Heart left ventricle (tissue), 16 donors: ENCODE results near the gene PI4KA. TPM values are rescaled to one million over a fixed set of nuclear protein-coding genes. Genes with fewer than 3 reads are reported as not detected.
"Not testable (repeated sequence)": the region's sequence is repeated elsewhere in the genome, so short reads cannot be mapped to it uniquely, and the experiment has no call there.

Source experiments
- ATAC-seq, 4 donors: fragments of 200-7000 bp; cut with Tn5 transposase; one replicate each; pipeline ENCODE4 v1.9.1; 2020 to 2022; ENCODE audit warnings: moderate library complexity in 4 of 4, mild to moderate bottlenecking in 3 of 4, moderate number of reproducible peaks in 1 of 4
- DNase-seq, 5 donors: peaks; one replicate each; pipeline ENCODE4 v3.0.0-alpha.2; 2020
- H3K27ac ChIP-seq, 12 donors: fragments of 200-600 bp; sonication (generic) in 4 of 12; one replicate each; pipeline versions ENCODE4 v1.5.0 to v1.8.0; 2016 to 2022; ENCODE audit warnings: mild to moderate bottlenecking in 2 of 12
- H3K27me3 ChIP-seq, 9 donors: fragments of 200-600 bp; sonication (generic) in 2 of 9; one replicate each; pipeline versions ENCODE4 v1.5.1 to v1.8.0; 2016 to 2022; ENCODE audit warnings: mild to moderate bottlenecking in 3 of 9
- H3K36me3 ChIP-seq, 9 donors: fragments of 200-600 bp; sonication (generic) in 2 of 9; one replicate each; pipeline versions ENCODE4 v1.5.0 to v1.8.0; 2018 to 2022; ENCODE audit warnings: mild to moderate bottlenecking in 2 of 9
- H3K4me1 ChIP-seq, 12 donors: fragments of 200-600 bp; sonication (generic) in 4 of 12; one replicate each; pipeline versions ENCODE4 v1.5.0 to v1.8.0; 2016 to 2022; ENCODE audit warnings: mild to moderate bottlenecking in 3 of 12
- H3K4me3 ChIP-seq, 12 donors: fragments of 200-600 bp; sonication (generic) in 4 of 12; one replicate each; pipeline versions ENCODE4 v1.5.0 to v1.8.0; 2017 to 2022; ENCODE audit warnings: mild to moderate bottlenecking in 9 of 12, moderate library complexity in 4 of 12
- H3K9me3 ChIP-seq, 12 donors: fragments of 200-600 bp; sonication (generic) in 4 of 12; one replicate each; pipeline versions ENCODE4 v1.5.0 to v1.8.0; 2016 to 2022; ENCODE audit warnings: mild to moderate bottlenecking in 1 of 12
- CTCF ChIP-seq, 12 donors: fragments of 200-600 bp; sonication (generic) in 4 of 12; IDR thresholded peaks; one replicate each; pipeline versions ENCODE4 v1.5.0 to v1.8.0; 2018 to 2022; ENCODE audit warnings: antibody characterized with exemption in 12 of 12, mild to moderate bottlenecking in 5 of 12
- POLR2A ChIP-seq, 2 donors: fragments of 450-650 bp; IDR thresholded peaks; one replicate each; pipeline ENCODE4 v1.6.1; 2017; ENCODE audit warnings: antibody characterized with exemption in 2 of 2, mild to moderate bottlenecking in 2 of 2, moderate library complexity in 2 of 2
- WGBS, 4 donors: extraction: QIAGEN DNeasy Blood & Tissue Kit in 2 of 4; methylation state at CpG; one replicate each; pipeline versions ENCODE4 v1.1.5 to v1.1.7; 2013 to 2018; 5-methylcytosine and 5-hydroxymethylcytosine counted together
- intact Hi-C, 10 donors: fragments of 100-400 bp; cut with DNase I; formaldehyde crosslinking; loops; one replicate each; pipeline versions ENCODE4 v1.11.1 to v1.14.2; 2022
- polyA plus RNA-seq, 2 donors: library from polyadenylated mRNA; stranded (reverse); fragments of 200-250 nt; gene quantifications; one replicate each; pipeline ENCODE4 v1.2.3, GENCODE V29; 2013
- total RNA-seq, 9 donors: library from RNA; depleted of rRNA in 2 of 9; stranded (reverse); fragments of >200 nt in 2 of 9; fragmentation: NEBNext Ultra II Directional in 3 of 9; extraction: Animal tissue kit (Norgen Biotek cat#: 25700) in 3 of 9; gene quantifications; one replicate each; pipeline versions ENCODE4 v1.1.0 to v1.2.4, GENCODE V29; 2016 to 2023
- donor health status: ischemic (EF 13 %, LVEDD 7.1; RV severe dilation, severe dysfunction).
- donor health status: healthy with polysubstance abuse.
- donor health status: DM: no; HTN: yes; CAD: no.
- donor health status: DM: no; HTN: no; CAD: no.
- donor health status: ischemic (EF 25% LVEDD 6.9; RV normal size, moderate dysfunction).
- donor health status: ischemic (EF 25% LVEDD 5.7; RV mildly dilated, moderate dysfunction).
- donor health status: healthy.
- donor health status: DM: yes; HTN: yes; CAD: no.
- donor health status: ischemic (EF 35%, LVEDD 5.7; RV mildly dilated, moderate dysfunction).
- donor health status: nonischemic (EF 11% LVEDD 7.7; RV severe dilation, severe dysfunction).
- donor health status: DM: yes; HTN: yes; CAD: no.
- donor health status: PGD.
- donor health status: ischemic (EF 29% LVEDD 5.4; RV normal size, mild dysfunction).
- donor health status: nonischemic (EF 23%, LVEDD 6.1; RV moderate dilation, normal function).

Gene PI4KA
- total and polyA plus RNA-seq, 11 donors = 20.6 to 66.4 (median 46.9) TPM

DNA sequence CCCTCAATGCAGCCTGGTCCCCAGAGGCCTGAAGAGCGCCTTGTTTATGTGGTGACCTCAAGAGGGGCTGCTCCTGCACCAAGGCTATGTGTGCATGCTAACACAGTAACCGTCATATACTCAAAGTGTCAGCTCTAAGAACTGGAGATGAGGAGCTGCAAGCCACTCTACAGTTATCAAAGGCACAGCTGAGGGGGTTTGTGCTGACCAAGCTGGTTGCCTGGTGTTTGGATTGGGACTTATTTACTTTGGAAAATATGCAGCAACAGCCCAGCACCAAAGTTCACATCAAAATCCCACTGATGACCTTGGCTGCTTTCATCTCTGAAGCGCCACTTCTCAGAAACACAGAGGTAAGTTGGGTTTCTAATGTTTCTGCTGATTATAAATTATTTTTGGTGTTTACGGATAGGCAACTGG is 84.8 kb downstream of the PI4KA start, which contains the start of gene SERPIND1:
Gene SERPIND1 (plus strand): TSS at position 321 of the 420 bp plus-strand sequence. CDS start 5,200 bp downstream, outside the sequence.
- no peak within 1 kb of the TSS for H3K4me3 ChIP-seq
- H3K9me3 ChIP-seq = no peaks in the 10 kb centered on the region
- no peaks in the 10 kb centered on the region for H3K27me3 ChIP-seq
- TF ChIP-seq CTCF (IDR thresholded peaks at IDR 0.05) = no peak
- TF ChIP-seq POLR2A (IDR thresholded peaks at IDR 0.05) = no peak
- peaks cover 0 to 24% (median 0%) of the 10 kb centered on the region in 12 donors for H3K4me1 ChIP-seq
- ATAC-seq (no peak), DNase-seq (no peak)
- H3K27ac ChIP-seq = no peak within 1 kb of the TSS
- 80 to 97% (median 95%) methylated on average over 4 of the region's 4 CpGs for WGBS, 4 donors
- intact Hi-C loops = no loop called here
- peaks cover 0 to 34% (median 5%) of the 10 kb centered on the region in 9 donors for H3K36me3 ChIP-seq

GRCh38 chr22:20771918-20772625 is 86.5 kb downstream of the PI4KA start:
- intact Hi-C loops = no loop called here
- Histone ChIP-seq H3K4me1 (peaks cover 0 to 9% (median 0%) of the 10 kb centered on the region in 12 donors), H3K36me3 (peaks cover 0 to 36% (median 4%) of the 10 kb centered on the region in 9 donors), H3K9me3 (no peaks in the 10 kb centered on the region), H3K27ac (no peak overlapping the region), H3K27me3 (no peaks in the 10 kb centered on the region), H3K4me3 (no peak overlapping the region)
- DNase-seq = no peak
- WGBS, 4 donors = 88 to 92% (median 90%) methylated on average over 9 of the region's 9 CpGs
- TF ChIP-seq CTCF (IDR thresholded peaks at IDR 0.05) (no peak), POLR2A (IDR thresholded peaks at IDR 0.05) (no peak)
- no peak for ATAC-seq

- DNase-seq, intact Hi-C loops, H3K27ac ChIP-seq, H3K27me3 ChIP-seq, ATAC-seq, H3K9me3 ChIP-seq, H3K4me3 ChIP-seq, H3K4me1 ChIP-seq: not testable (repeated sequence)
- H3K36me3 ChIP-seq = peaks cover 2 to 53% (median 17%) of the 10 kb centered on the region in 9 donors
- 87 to 96% (median 92%) methylated on average over 9 of the region's 9 CpGs for WGBS, 4 donors
Measured at GRCh38 chr22:20769496-20769826, 89.2 kb downstream of the PI4KA start.

- intact Hi-C loops = no loop called here
- TF ChIP-seq POLR2A (IDR thresholded peaks at IDR 0.05) (no peak), CTCF (IDR thresholded peaks at IDR 0.05) (no peak)
Measured at GRCh38 chr22:20766530-20766929, 92.1 kb downstream of the PI4KA start.

More at GRCh38 chr22:20766530-20766929, 92.1 kb downstream of the PI4KA start:
- DNase-seq (no peak), ATAC-seq (no peak)
- whole genome bisulfite sequencing, 4 donors = 96 to 99% (median 97%) methylated on average over 7 of the region's 7 CpGs
- no peaks in the 10 kb centered on the region for H3K27me3 ChIP-seq
- no peak overlapping the region for H3K27ac ChIP-seq
- peaks cover 2 to 59% (median 42%) of the 10 kb centered on the region in 9 donors for H3K36me3 ChIP-seq
- H3K4me1 ChIP-seq = no peaks in the 10 kb centered on the region
- H3K4me3 ChIP-seq = no peak overlapping the region
- no peaks in the 10 kb centered on the region for H3K9me3 ChIP-seq
